ES-I3 (cell line): ENCODE data around the gene RSL24D1.

Source experiments
- H3K36me3 ChIP-seq: 2 replicates; pipeline ENCODE4 v1.6.1; 2013; ENCODE audit warnings: mild to moderate bottlenecking, low read length, control low read depth, moderate library complexity; ENCODE audit not compliant: insufficient read depth
- H3K4me1 ChIP-seq: 2 replicates; pipeline ENCODE4 v1.6.1; 2013; ENCODE audit warnings: mild to moderate bottlenecking, control low read depth, low read length; ENCODE audit not compliant: insufficient read depth
- H3K9ac ChIP-seq: 2 replicates; pipeline ENCODE4 v1.6.1; 2013; ENCODE audit warnings: low read depth, mild to moderate bottlenecking, low read length, moderate library complexity
- H3K9me3 ChIP-seq: 2 replicates; pipeline ENCODE4 v1.6.1; 2013; ENCODE audit warnings: mild to moderate bottlenecking, low read length, moderate library complexity; ENCODE audit not compliant: control insufficient read depth, insufficient read depth

Gene RSL24D1

GRCh38 chr15:55230051-55230670, 33.4 kb upstream of the RSL24D1 start:
- Histone ChIP-seq H3K4me1 (no peaks in the 10 kb centered on the region; the same call in 1 of the 2 replicates), H3K9me3 (no peaks in the 10 kb centered on the region), H3K36me3 (no peaks in the 10 kb centered on the region), H3K9ac (no peak overlapping the region)

- H3K9me3 ChIP-seq: no peaks in the 10 kb centered on the region
- H3K36me3 ChIP-seq: no peaks in the 10 kb centered on the region
- H3K4me1 ChIP-seq: peaks cover 18% of the 10 kb centered on the region
- no peak overlapping the region for H3K9ac ChIP-seq
Measured at GRCh38 chr15:55226127-55226526, 29.4 kb upstream of the RSL24D1 start.

- Histone ChIP-seq H3K9me3 (no peaks in the 10 kb centered on the region), H3K9ac (no peak overlapping the region), H3K4me1 (peaks cover 26% of the 10 kb centered on the region), H3K36me3 (no peaks in the 10 kb centered on the region)
Measured at GRCh38 chr15:55224892-55225291, 28.2 kb upstream of the RSL24D1 start.

- Histone ChIP-seq H3K4me1 (peaks cover 26% of the 10 kb centered on the region), H3K9ac (no peak overlapping the region), H3K9me3 (no peaks in the 10 kb centered on the region), H3K36me3 (no peaks in the 10 kb centered on the region)
Measured at GRCh38 chr15:55222588-55222987, 25.8 kb upstream of the RSL24D1 start.

- no peak overlapping the region for H3K9ac ChIP-seq
- no peaks in the 10 kb centered on the region for H3K9me3 ChIP-seq
- no peaks in the 10 kb centered on the region for H3K36me3 ChIP-seq
- H3K4me1 ChIP-seq: peaks cover 26% of the 10 kb centered on the region
Measured at GRCh38 chr15:55221090-55222011, 24.6 kb upstream of the RSL24D1 start.

GRCh38 chr15:55220606-55221005, 23.9 kb upstream of the RSL24D1 start:
- Histone ChIP-seq H3K9me3 (no peaks in the 10 kb centered on the region), H3K36me3 (no peaks in the 10 kb centered on the region), H3K9ac (no peak overlapping the region), H3K4me1 (peaks cover 26% of the 10 kb centered on the region)

GRCh38 chr15:55218056-55218455, 21.3 kb upstream of the RSL24D1 start:
- no peaks in the 10 kb centered on the region for H3K9me3 ChIP-seq
- H3K9ac ChIP-seq: no peak overlapping the region
- peaks cover 26% of the 10 kb centered on the region for H3K4me1 ChIP-seq
- H3K36me3 ChIP-seq: no peaks in the 10 kb centered on the region

- Histone ChIP-seq H3K9ac (no peak overlapping the region), H3K9me3 (no peaks in the 10 kb centered on the region; the same call in 1 of the 2 replicates), H3K36me3 (no peaks in the 10 kb centered on the region), H3K4me1 (no peaks in the 10 kb centered on the region)
Measured at GRCh38 chr15:55204464-55204863, 7.7 kb upstream of the RSL24D1 start.

- Histone ChIP-seq H3K36me3 (no peaks in the 10 kb centered on the region), H3K9me3 (no peaks in the 10 kb centered on the region; the same call in 1 of the 2 replicates), H3K4me1 (no peaks in the 10 kb centered on the region), H3K9ac (no peak overlapping the region)
Measured at GRCh38 chr15:55202206-55202605, 5.5 kb upstream of the RSL24D1 start.

- Histone ChIP-seq H3K36me3 (no peaks in the 10 kb centered on the region), H3K9me3 (no peaks in the 10 kb centered on the region; the same call in 1 of the 2 replicates), H3K9ac (no peak overlapping the region), H3K4me1 (no peaks in the 10 kb centered on the region)
Measured at GRCh38 chr15:55198706-55199105, 2.0 kb upstream of the RSL24D1 start.

- H3K4me1 ChIP-seq: no peaks in the 10 kb centered on the region
Measured at GRCh38 chr15:55197719-55198118, 978 bp upstream of the RSL24D1 start.

GRCh38 chr15:55197362-55197705, 593 bp upstream of the RSL24D1 start:
- H3K36me3 ChIP-seq: no peaks in the 10 kb centered on the region; the same call in 1 of the 2 replicates
- no peaks in the 10 kb centered on the region; the same call in 1 of the 2 replicates for H3K9me3 ChIP-seq
- H3K4me1 ChIP-seq: no peaks in the 10 kb centered on the region
- H3K9ac ChIP-seq: peak overlapping the region; percentile 87

More at GRCh38 chr15:55197719-55198118, 978 bp upstream of the RSL24D1 start:
- Histone ChIP-seq H3K9me3 (no peaks in the 10 kb centered on the region; the same call in 1 of the 2 replicates), H3K36me3 (no peaks in the 10 kb centered on the region), H3K9ac (peak overlapping the region; percentile 87)

GRCh38 chr15:55195996-55196395, 745 bp downstream of the RSL24D1 start:
- no peaks in the 10 kb centered on the region; the same call in 1 of the 2 replicates for H3K9me3 ChIP-seq
- H3K9ac ChIP-seq: peak overlapping the region; percentile 87
- peaks cover 6% of the 10 kb centered on the region for H3K36me3 ChIP-seq
- no peaks in the 10 kb centered on the region for H3K4me1 ChIP-seq

- Histone ChIP-seq H3K4me1 (no peaks in the 10 kb centered on the region), H3K36me3 (peaks cover 6% of the 10 kb centered on the region), H3K9me3 (no peaks in the 10 kb centered on the region; the same call in 1 of the 2 replicates), H3K9ac (no peak overlapping the region)
Measured at GRCh38 chr15:55194256-55194655, 2.5 kb downstream of the RSL24D1 start.

- Histone ChIP-seq H3K36me3 (peaks cover 4% of the 10 kb centered on the region; the same call in 1 of the 2 replicates), H3K9me3 (no peaks in the 10 kb centered on the region), H3K4me1 (no peaks in the 10 kb centered on the region), H3K9ac (no peak overlapping the region)
Measured at GRCh38 chr15:55186331-55186730, 10.4 kb downstream of the RSL24D1 start.
